HEK293 (cell line): Measurements from ENCODE around the gene TMTC1.
A peak's percentile ranks its signal among the peaks of the same experiment; 100 is the strongest.

Source experiments
- BCL11B ChIP-seq: fragments of 450-650 bp; formaldehyde crosslinking; IDR thresholded peaks from 2 replicates; pipeline ENCODE4 v1.5.1; 2016; ENCODE audit warnings: low read depth, missing biosample characterization, missing genetic modification characterization
- FEZF1 ChIP-seq: fragments of 450-650 bp; formaldehyde crosslinking; IDR thresholded peaks from 2 replicates; pipeline ENCODE4 v1.5.1; 2016; ENCODE audit warnings: missing biosample characterization, missing genetic modification characterization
- GFI1B ChIP-seq: fragments of 450-650 bp; formaldehyde crosslinking; IDR thresholded peaks from 2 replicates; pipeline ENCODE4 v1.5.1; 2016; ENCODE audit warnings: missing biosample characterization, missing genetic modification characterization
- GLI2 ChIP-seq: fragments of 450-650 bp; formaldehyde crosslinking; IDR thresholded peaks from 2 replicates; pipeline ENCODE4; 2017; ENCODE audit warnings: missing biosample characterization, missing genetic modification characterization, low read depth, borderline replicate concordance
- GLIS1 ChIP-seq: fragments of 450-650 bp; formaldehyde crosslinking; IDR thresholded peaks from 2 replicates; pipeline ENCODE4 v1.5.1; 2016; ENCODE audit warnings: missing biosample characterization, missing genetic modification characterization
- KLF7 ChIP-seq: fragments of 450-650 bp; formaldehyde crosslinking; IDR thresholded peaks from 2 replicates; pipeline ENCODE4 v1.5.1; 2016; ENCODE audit warnings: missing biosample characterization, missing genetic modification characterization, borderline replicate concordance
- KLF8 ChIP-seq: fragments of 450-650 bp; formaldehyde crosslinking; IDR thresholded peaks from 2 replicates; pipeline ENCODE4 v1.5.1; 2016; ENCODE audit warnings: missing biosample characterization, missing genetic modification characterization
- OSR2 ChIP-seq: fragments of 450-650 bp; formaldehyde crosslinking; IDR thresholded peaks from 2 replicates; pipeline ENCODE4 v1.5.1; 2016; ENCODE audit warnings: missing biosample characterization, missing genetic modification characterization
- OVOL3 ChIP-seq: fragments of 450-650 bp; formaldehyde crosslinking; IDR thresholded peaks from 2 replicates; pipeline ENCODE4 v1.5.1; 2016; ENCODE audit warnings: missing biosample characterization, missing genetic modification characterization
- PRDM1 ChIP-seq: fragments of 450-650 bp; formaldehyde crosslinking; IDR thresholded peaks from 2 replicates; pipeline ENCODE4; 2016; ENCODE audit warnings: missing biosample characterization, missing genetic modification characterization
- TCF7L2 ChIP-seq: IDR thresholded peaks from 2 replicates; pipeline ENCODE4 v1.6.1; 2011; ENCODE audit warnings: low read depth, mild to moderate bottlenecking, inconsistent platforms, low read length, moderate library complexity, borderline replicate concordance
- YY1 ChIP-seq: fragments of 450-650 bp; formaldehyde crosslinking; IDR thresholded peaks from 2 replicates; pipeline ENCODE4 v1.5.1; 2018; ENCODE audit warnings: missing biosample characterization, missing genetic modification characterization
- ZBTB44 ChIP-seq: fragments of 450-650 bp; IDR thresholded peaks from 2 replicates; pipeline ENCODE4 v1.5.1; 2018; ENCODE audit warnings: missing biosample characterization, mild to moderate bottlenecking, missing genetic modification characterization
- ZBTB8A ChIP-seq: fragments of 450-650 bp; formaldehyde crosslinking; IDR thresholded peaks from 2 replicates; pipeline ENCODE4 v1.5.1; 2016; ENCODE audit warnings: missing biosample characterization, missing genetic modification characterization
- ZEB2 ChIP-seq: fragments of 450-650 bp; formaldehyde crosslinking; IDR thresholded peaks from 2 replicates; pipeline ENCODE4 v1.5.1; 2016; ENCODE audit warnings: missing biosample characterization, missing genetic modification characterization
- ZFP41 ChIP-seq: fragments of 450-650 bp; formaldehyde crosslinking; IDR thresholded peaks from 2 replicates; pipeline ENCODE4 v1.5.1; 2016; ENCODE audit warnings: missing biosample characterization, missing genetic modification characterization, borderline replicate concordance
- ZIC2 ChIP-seq: fragments of 450-650 bp; formaldehyde crosslinking; IDR thresholded peaks from 2 replicates; pipeline ENCODE4 v1.5.1; 2016; ENCODE audit warnings: missing biosample characterization, missing genetic modification characterization
- ZNF10 ChIP-seq: fragments of 450-650 bp; formaldehyde crosslinking; IDR thresholded peaks from 2 replicates; pipeline ENCODE4 v1.5.1; 2017; ENCODE audit warnings: missing biosample characterization, missing genetic modification characterization
- ZNF280C ChIP-seq: fragments of 450-650 bp; formaldehyde crosslinking; IDR thresholded peaks from 2 replicates; pipeline ENCODE4 v1.5.1; 2016; ENCODE audit warnings: missing biosample characterization, missing genetic modification characterization
- ZNF335 ChIP-seq: fragments of 450-650 bp; formaldehyde crosslinking; conservative IDR thresholded peaks from 2 replicates; pipeline ENCODE4 v1.5.1; 2016; ENCODE audit warnings: missing biosample characterization, missing genetic modification characterization
- ZNF341 ChIP-seq: fragments of 450-650 bp; formaldehyde crosslinking; IDR thresholded peaks from 2 replicates; pipeline ENCODE4; 2016; ENCODE audit warnings: low read depth, missing biosample characterization, missing genetic modification characterization
- ZNF354C ChIP-seq: fragments of 450-650 bp; formaldehyde crosslinking; IDR thresholded peaks from 2 replicates; pipeline ENCODE4 v1.5.1; 2016; ENCODE audit warnings: missing biosample characterization, missing genetic modification characterization, low read depth, borderline replicate concordance
- ZNF391 ChIP-seq: fragments of 450-650 bp; formaldehyde crosslinking; IDR thresholded peaks from 2 replicates; pipeline ENCODE4 v1.5.1; 2016; ENCODE audit warnings: low read depth, missing biosample characterization, missing genetic modification characterization, borderline replicate concordance
- ZNF426 ChIP-seq: fragments of 450-650 bp; formaldehyde crosslinking; IDR thresholded peaks from 2 replicates; pipeline ENCODE4 v1.5.1; 2017; ENCODE audit warnings: missing biosample characterization, missing genetic modification characterization, mild to moderate bottlenecking, inconsistent platforms, moderate library complexity
- ZNF488 ChIP-seq: fragments of 450-650 bp; formaldehyde crosslinking; IDR thresholded peaks from 2 replicates; pipeline ENCODE4 v1.5.1; 2016; ENCODE audit warnings: missing biosample characterization, missing genetic modification characterization
- ZNF530 ChIP-seq: fragments of 450-650 bp; formaldehyde crosslinking; IDR thresholded peaks from 2 replicates; pipeline ENCODE4 v1.5.1; 2016; ENCODE audit warnings: low read depth, missing biosample characterization, missing genetic modification characterization
- ZNF549 ChIP-seq: fragments of 450-650 bp; IDR thresholded peaks from 2 replicates; pipeline ENCODE4 v1.5.1; 2018; ENCODE audit warnings: missing biosample characterization, missing genetic modification characterization, mild to moderate bottlenecking, inconsistent platforms, moderate library complexity
- ZNF623 ChIP-seq: fragments of 450-650 bp; formaldehyde crosslinking; IDR thresholded peaks from 2 replicates; pipeline ENCODE4 v1.5.1; 2016; ENCODE audit warnings: missing biosample characterization, missing genetic modification characterization
- ZNF791 ChIP-seq: fragments of 450-650 bp; formaldehyde crosslinking; IDR thresholded peaks from 2 replicates; pipeline ENCODE4 v1.5.1; 2016; ENCODE audit warnings: missing biosample characterization, missing genetic modification characterization
- ZNF830 ChIP-seq: fragments of 450-650 bp; IDR thresholded peaks from 2 replicates; pipeline ENCODE4 v1.5.0; 2018; ENCODE audit warnings: missing biosample characterization, missing genetic modification characterization, low read depth, mild to moderate bottlenecking, moderate library complexity
- ZSCAN16 ChIP-seq: fragments of 450-650 bp; formaldehyde crosslinking; IDR thresholded peaks from 2 replicates; pipeline ENCODE4 v1.5.1; 2016; ENCODE audit warnings: missing biosample characterization, missing genetic modification characterization
- ZSCAN30 ChIP-seq: fragments of 450-650 bp; IDR thresholded peaks from 2 replicates; pipeline ENCODE4 v1.5.1; 2018; ENCODE audit warnings: missing biosample characterization, mild to moderate bottlenecking, missing genetic modification characterization, moderate library complexity
- ZXDB ChIP-seq: fragments of 450-650 bp; formaldehyde crosslinking; IDR thresholded peaks from 2 replicates; pipeline ENCODE4 v1.5.1; 2016; ENCODE audit warnings: missing biosample characterization, missing genetic modification characterization

The TMTC1 gene

GRCh38 chr12:29754235-29755189 is 29.2 kb downstream of the TMTC1 start (continued):
- TF ChIP-seq ZNF791 (tag by site-specific recombination) (no peak), ZNF623 (tag by site-specific recombination) (no peak), OVOL3 (peak; percentile 64; the same call in 1 of the 2 replicates), ZFP41 (tag by site-specific recombination) (no peak), ZBTB8A (peak; percentile 35; the same call in 1 of the 2 replicates), ZNF10 (0 out of 2 replicates have a peak, but pooled peaks have one; percentile 49), ZNF549 (tag by site-specific recombination) (no peak), ZXDB (peak; percentile 91), ZNF280C (tag by site-specific recombination) (no peak), ZNF488 (tag by site-specific recombination) (0 out of 2 replicates have a peak, but pooled peaks have one; percentile 53), TCF7L2 (peak; percentile 91; the same call in 1 of the 2 replicates), ZNF354C (tag by site-specific recombination) (no peak), ZNF391 (tag by site-specific recombination) (0 out of 2 replicates have a peak, but pooled peaks have one; percentile 40), FEZF1 (tag by site-specific recombination) (peak; percentile 96), KLF8 (peak; percentile 71), ZIC2 (tag by site-specific recombination) (peak; percentile 43), BCL11B (peak; percentile 68; the same call in 1 of the 2 replicates), ZEB2 (0 out of 2 replicates have a peak, but pooled peaks have one; percentile 33), KLF7 (tag by site-specific recombination) (peak; percentile 65; the same call in 1 of the 2 replicates), ZNF341 (no peak; the same call in 1 of the 2 replicates), PRDM1 (tag by site-specific recombination) (0 out of 2 replicates have a peak, but pooled peaks have one; percentile 26), GLIS1 (tag by site-specific recombination) (0 out of 2 replicates have a peak, but pooled peaks have one; percentile 18), ZSCAN30 (0 out of 2 replicates have a peak, but pooled peaks have one; percentile 60), GLI2 (tag by site-specific recombination) (peak; percentile 81), ZSCAN16 (no peak), ZNF426 (tag by site-specific recombination) (no peak), ZNF530 (no peak), ZNF335 (tag by site-specific recombination) (0 out of 2 replicates have a peak, but pooled peaks have one; percentile 40), YY1 (no peak), GFI1B (tag by site-specific recombination) (peak; percentile 99), ZNF830 (0 out of 2 replicates have a peak, but pooled peaks have one; percentile 23), ZBTB44 (peak; percentile 37; the same call in 1 of the 2 replicates), OSR2 (peak; percentile 92)
